Measurements from ENCODE around the gene SHTN1.

SHTN1 gene

DNA sequence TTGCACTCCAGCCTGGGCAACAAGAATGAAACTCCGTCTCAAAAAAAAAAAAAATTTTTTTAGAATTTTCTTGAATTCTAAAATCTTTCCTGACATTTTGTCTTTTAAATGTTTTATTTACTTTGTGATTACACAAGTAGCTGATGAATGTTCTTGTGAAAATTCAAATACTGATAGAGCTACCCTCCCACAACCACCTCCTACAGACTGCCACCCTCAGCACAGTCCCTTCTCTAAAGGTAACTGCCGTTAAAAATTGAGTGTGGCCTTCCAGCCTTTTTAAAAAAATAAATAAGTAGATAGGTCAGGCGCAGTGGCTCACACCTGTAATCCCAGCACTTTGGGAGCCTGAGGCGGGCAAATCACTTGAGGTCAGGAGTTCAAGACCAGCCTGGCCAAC lies 140.6 kb downstream of the SHTN1 start:
- ATAC-seq (ENCODE audit: low read depth), result no peak
- Mint-ChIP-seq H3K9me3 (no peaks in the 10 kb centered on the region), H3K4me1 (no peaks in the 10 kb centered on the region), H3K27me3 (peaks cover 11% of the 10 kb centered on the region), H3K36me3 (peaks cover 2% of the 10 kb centered on the region), H3K4me3 (no peak overlapping the region), H3K27ac (no peak overlapping the region)
- no peak for DNase-seq (ENCODE audit: low spot score in 2 of 2)

DNA sequence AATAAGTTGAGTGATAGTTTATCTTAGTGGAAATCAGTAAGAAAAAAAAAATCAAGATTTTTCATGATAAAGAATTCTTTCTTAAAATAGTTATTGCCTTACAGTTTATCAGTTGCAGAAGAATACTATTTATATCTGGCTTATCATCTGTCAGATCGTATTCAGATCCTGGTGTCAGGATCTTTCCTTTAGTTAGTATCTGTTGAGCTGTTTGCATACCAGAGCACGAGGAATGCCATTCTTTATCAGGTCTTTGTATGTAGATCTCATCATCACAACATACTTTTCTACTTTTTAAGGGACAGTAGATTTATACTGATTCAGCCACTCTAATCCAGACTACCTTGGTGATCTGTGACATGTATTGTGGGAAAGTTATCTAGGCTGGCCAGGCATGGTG lies 143.2 kb downstream of the SHTN1 start:
- H3K4me1 Mint-ChIP-seq, result no peaks in the 10 kb centered on the region
- no peak for DNase-seq (ENCODE audit: low spot score in 2 of 2)
- H3K9me3 Mint-ChIP-seq, result peaks cover 4% of the 10 kb centered on the region
- no peak overlapping the region for H3K27ac Mint-ChIP-seq
- no peak overlapping the region for H3K4me3 Mint-ChIP-seq
- H3K36me3 Mint-ChIP-seq, result peaks cover 5% of the 10 kb centered on the region
- ATAC-seq (ENCODE audit: low read depth), result no peak
- H3K27me3 Mint-ChIP-seq, result peaks cover 7% of the 10 kb centered on the region

DNA sequence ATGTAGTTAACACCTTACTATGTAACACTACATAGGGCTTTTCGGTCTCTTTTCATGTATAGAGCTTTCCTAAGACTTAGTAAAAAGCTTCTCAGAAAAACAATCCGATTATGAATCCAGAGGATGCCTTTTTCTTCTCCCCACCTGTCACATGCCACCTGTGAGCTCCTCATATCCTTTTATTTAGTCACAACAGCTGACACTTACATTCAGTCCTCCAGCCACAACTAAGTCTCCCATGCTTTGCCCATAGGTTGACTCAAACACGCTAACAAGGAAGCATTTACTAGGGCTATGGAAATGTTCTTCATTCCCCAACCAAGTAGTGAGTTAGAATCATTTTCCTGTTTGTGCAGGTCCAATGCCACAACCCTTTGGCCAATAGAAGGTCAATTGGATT lies 147.8 kb downstream of the SHTN1 start:
- Mint-ChIP-seq H3K27me3 (peaks cover 7% of the 10 kb centered on the region), H3K36me3 (peaks cover 5% of the 10 kb centered on the region), H3K27ac (no peak overlapping the region), H3K4me1 (no peaks in the 10 kb centered on the region), H3K4me3 (no peak overlapping the region), H3K9me3 (peaks cover 6% of the 10 kb centered on the region)
- no peak for DNase-seq (ENCODE audit: low spot score in 2 of 2)
- no peak for ATAC-seq (ENCODE audit: low read depth)

DNA sequence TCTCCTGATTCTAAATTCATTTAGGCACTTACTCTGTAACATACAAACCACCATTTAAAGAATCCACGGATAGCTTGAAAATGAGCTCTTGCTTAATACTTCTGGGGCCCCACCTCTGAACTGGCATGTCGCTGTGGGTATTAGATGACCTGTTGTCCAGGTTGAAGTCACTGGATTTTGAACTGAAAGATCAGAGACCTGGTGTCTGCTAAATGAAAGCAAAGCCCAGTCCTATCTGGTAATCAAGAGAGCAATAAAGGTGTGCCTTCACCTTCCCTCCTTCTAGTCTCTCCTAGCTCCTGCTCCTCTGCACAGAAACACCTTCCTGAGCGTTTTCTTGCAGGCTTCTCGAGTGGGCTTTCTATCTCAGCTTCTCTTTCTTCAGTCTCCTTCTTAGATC lies 151.3 kb downstream of the SHTN1 start:
- Mint-ChIP-seq H3K4me1 (peaks cover 8% of the 10 kb centered on the region), H3K4me3 (no peak overlapping the region), H3K27ac (no peak overlapping the region), H3K9me3 (peaks cover 6% of the 10 kb centered on the region), H3K36me3 (peaks cover 4% of the 10 kb centered on the region), H3K27me3 (no peaks in the 10 kb centered on the region)
- ATAC-seq (ENCODE audit: low read depth) (no peak), DNase-seq (ENCODE audit: low spot score in 2 of 2) (no peak)

DNA sequence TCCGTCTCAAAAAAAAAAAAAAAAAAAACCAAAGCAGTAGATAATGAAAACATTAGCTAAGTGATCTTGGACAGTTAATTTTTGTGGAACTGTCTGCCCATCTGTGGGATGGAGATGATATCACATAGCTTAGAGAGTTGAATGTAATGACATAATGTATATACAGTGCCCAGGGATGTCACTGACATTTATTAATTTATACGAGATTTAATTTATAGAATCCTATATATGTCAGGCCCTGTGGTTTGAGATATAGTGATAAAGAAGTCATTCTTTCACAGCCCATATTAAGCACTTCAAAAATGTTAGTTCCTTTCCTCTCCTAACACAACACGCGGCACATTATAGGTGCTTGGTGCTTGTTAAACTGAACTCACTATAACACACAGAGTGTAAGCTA lies 151.7 kb downstream of the SHTN1 start:
- no peak overlapping the region for H3K4me3 Mint-ChIP-seq
- DNase-seq (ENCODE audit: low spot score in 2 of 2) (no peak), ATAC-seq (ENCODE audit: low read depth) (no peak)
- H3K27ac Mint-ChIP-seq, result no peak overlapping the region
- H3K27me3 Mint-ChIP-seq, result no peaks in the 10 kb centered on the region
- H3K36me3 Mint-ChIP-seq, result peaks cover 4% of the 10 kb centered on the region
- peaks cover 12% of the 10 kb centered on the region for H3K4me1 Mint-ChIP-seq
- peaks cover 6% of the 10 kb centered on the region for H3K9me3 Mint-ChIP-seq

DNA sequence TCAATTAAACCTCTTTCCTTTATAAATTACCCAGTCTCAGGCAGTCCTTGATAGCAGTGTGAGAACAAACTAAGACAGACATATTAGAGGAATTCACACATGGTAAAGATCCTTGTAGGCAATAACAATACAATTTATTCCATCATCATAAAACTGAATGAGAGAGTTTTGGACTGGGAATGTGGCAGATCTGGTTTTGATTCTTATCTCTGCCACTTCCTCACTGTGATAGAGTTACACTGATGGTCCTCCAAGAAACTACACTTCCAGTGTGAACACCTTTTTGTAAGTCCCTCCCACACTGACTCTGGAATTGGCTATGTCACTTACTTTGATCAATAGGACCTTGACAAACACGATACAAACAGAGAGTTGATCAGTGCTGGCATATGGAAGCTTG lies 152.7 kb downstream of the SHTN1 start:
- Mint-ChIP-seq H3K36me3 (no peaks in the 10 kb centered on the region), H3K27ac (no peak overlapping the region), H3K9me3 (peaks cover 2% of the 10 kb centered on the region), H3K4me1 (peaks cover 22% of the 10 kb centered on the region), H3K4me3 (no peak overlapping the region), H3K27me3 (no peaks in the 10 kb centered on the region)
- ATAC-seq (ENCODE audit: low read depth), result no peak
- DNase-seq (ENCODE audit: low spot score in 2 of 2), result no peak

DNA sequence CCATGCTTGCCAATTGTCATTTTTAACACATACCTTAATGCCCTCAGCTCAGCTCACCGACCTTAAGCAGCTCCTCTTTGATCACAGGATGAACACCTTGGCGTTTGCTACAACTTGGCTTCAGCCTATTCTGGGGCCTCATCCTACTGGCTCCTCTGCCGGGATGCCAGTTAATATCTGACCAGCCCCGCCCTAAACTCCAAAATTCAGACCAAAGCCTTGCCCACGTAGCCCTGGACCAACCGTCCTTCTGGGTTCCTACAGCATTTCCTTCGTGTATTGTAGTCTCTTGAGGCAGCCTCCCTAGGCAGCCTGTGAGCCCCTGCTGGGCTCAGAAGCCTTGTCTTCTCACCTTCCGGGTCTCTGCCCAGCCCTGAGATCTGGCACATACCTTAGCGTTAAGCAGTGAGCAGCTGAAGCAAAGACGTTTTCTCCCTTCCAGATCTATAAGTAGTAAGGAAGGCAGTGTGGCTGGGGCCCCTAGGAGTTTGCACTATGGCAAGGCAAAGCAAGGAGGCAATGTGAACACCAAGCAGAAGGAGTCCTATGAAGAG lies 154.9 kb downstream of the SHTN1 start:
- peaks cover 2% of the 10 kb centered on the region for H3K36me3 Mint-ChIP-seq
- ATAC-seq (ENCODE audit: low read depth) (no peak), DNase-seq (ENCODE audit: low spot score in 2 of 2) (no peak)
- H3K4me1 Mint-ChIP-seq, result peaks cover 35% of the 10 kb centered on the region
- H3K27ac Mint-ChIP-seq, result peak overlapping the region; percentile 97
- H3K27me3 Mint-ChIP-seq, result no peaks in the 10 kb centered on the region
- peak overlapping the region; percentile 81 for H3K4me3 Mint-ChIP-seq
- H3K9me3 Mint-ChIP-seq, result no peaks in the 10 kb centered on the region

DNA sequence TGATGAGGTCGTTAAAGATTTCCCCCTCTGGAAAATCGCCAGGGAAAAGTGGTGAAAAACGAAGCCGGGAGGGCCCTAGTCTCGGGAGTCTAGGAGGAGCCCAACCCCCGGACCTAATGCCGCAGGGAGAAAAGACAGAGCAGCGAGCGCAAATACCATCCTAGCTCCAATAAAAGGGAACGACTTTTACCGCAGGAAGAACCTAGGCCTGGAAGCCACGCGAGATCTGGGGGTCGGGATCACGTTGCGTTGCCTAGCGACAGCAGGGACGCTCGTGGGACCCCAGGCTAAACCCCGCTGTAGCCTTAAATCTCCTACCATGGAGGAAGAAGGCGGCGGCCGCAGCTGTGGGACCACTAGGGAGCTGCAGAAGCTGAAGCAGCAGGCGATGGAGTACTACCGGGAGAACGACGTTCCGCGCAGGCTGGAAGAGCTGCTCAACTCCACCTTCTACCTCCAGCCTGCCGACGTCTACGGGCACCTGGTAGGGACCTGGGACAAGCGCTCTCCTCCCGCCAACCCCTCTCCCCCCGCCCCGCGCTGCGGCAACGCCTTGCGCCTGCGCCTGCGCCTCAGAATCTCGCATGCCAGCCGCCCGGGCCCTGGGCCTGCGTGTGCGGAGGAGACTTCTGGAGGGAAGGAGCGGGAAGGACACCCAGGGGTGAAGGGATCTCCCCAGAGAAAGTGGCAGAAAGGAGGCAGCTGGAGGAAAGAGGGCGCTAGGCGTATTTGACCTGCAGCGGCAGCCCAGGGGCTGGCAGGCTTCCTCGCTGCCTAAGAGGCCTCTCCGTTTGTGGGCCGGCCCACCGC lies 155.5 kb downstream of the SHTN1 start, which contains the start of gene ENO4:
Gene ENO4, plus strand, starts transcription at position 252 of the 810 bp plus-strand sequence. Its CDS starts 68 bp downstream, at position 320.
- peaks cover 36% of the 10 kb centered on the region for H3K4me1 Mint-ChIP-seq
- no peaks in the 10 kb centered on the region for H3K9me3 Mint-ChIP-seq
- peak; percentile 52 to 61 for DNase-seq (ENCODE audit: low spot score in 2 of 2)
- H3K4me3 Mint-ChIP-seq, result peak within 1 kb of the TSS; percentile 81
- H3K27me3 Mint-ChIP-seq, result no peaks in the 10 kb centered on the region
- peaks cover 2% of the 10 kb centered on the region for H3K36me3 Mint-ChIP-seq
- ATAC-seq (ENCODE audit: low read depth), result peak; percentile 40
- H3K27ac Mint-ChIP-seq, result peak within 1 kb of the TSS; percentile 97

DNA sequence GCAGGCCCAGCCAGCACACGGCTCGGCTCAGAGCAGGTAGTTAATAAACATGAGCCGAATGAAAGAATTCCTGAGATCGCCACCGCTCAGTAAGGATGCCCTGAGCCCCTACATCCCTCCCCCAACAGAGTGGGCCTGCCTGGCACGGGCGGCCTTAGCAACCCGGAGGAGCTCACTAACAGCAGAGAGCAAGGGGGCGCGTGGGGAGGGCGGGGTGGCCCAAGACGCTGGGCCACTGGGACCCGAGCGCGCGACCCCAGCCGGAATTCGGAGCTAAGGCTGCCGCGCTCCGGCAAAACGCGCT lies 156.1 kb downstream of the SHTN1 start:
- no peaks in the 10 kb centered on the region for H3K27me3 Mint-ChIP-seq
- H3K36me3 Mint-ChIP-seq, result peaks cover 2% of the 10 kb centered on the region
- peak overlapping the region; percentile 97 for H3K27ac Mint-ChIP-seq
- peaks cover 36% of the 10 kb centered on the region for H3K4me1 Mint-ChIP-seq
- peak in 1 of 2 donors; percentile 2 for DNase-seq (ENCODE audit: low spot score in 2 of 2)
- H3K4me3 Mint-ChIP-seq, result peak overlapping the region; percentile 81
- peak; percentile 7 for ATAC-seq (ENCODE audit: low read depth)
- H3K9me3 Mint-ChIP-seq, result no peaks in the 10 kb centered on the region

DNA sequence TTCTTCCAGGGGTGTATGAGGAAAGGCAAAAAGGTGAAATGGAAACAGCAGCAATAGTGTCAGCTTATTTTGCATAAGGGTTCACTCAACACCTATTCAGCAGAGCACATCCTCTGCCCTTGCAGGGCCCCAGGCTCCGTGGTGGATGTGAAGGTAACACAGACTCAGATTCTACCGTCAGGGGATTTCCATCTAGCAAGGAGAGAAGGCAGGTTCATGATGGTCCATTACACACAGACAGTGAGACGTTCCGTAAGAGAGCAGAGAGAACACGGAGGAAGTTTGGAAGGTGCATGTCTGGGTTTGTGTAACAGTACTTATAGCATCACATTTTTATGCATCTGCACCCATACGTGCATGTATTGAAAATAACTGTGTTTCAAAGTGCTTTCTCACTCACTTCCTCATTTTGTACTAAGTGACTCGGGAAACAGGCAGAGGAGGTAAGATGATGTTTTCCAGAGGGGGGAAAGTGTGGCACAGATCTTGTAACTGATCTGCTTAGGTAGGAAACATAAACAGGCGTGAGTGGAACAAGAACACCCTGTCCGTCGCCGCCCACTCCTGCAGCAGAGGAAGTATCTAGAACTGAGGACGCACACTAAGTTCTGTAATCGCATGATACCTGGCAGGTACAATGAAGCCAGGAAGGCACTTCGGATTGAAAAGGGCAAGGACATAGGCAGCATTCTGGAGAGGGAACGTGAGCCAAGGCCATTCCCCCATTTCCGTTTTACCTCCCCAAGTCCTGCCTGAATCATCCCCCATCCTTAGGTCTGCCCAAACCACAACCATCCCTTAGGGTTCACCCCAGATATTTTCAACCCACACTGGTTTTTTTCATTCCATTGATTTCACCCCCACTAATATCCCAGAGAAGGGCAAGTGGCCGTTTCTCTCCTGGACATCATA lies 156.7 kb downstream of the SHTN1 start:
- DNase-seq (ENCODE audit: low spot score in 2 of 2), result peak; percentile 53 to 71
- ATAC-seq (ENCODE audit: low read depth), result peak; percentile 85
- peaks cover 2% of the 10 kb centered on the region for H3K36me3 Mint-ChIP-seq
- H3K4me3 Mint-ChIP-seq, result peak overlapping the region; percentile 81
- H3K4me1 Mint-ChIP-seq, result peaks cover 36% of the 10 kb centered on the region
- peak overlapping the region; percentile 97 for H3K27ac Mint-ChIP-seq
- no peaks in the 10 kb centered on the region for H3K27me3 Mint-ChIP-seq
- H3K9me3 Mint-ChIP-seq, result no peaks in the 10 kb centered on the region

DNA sequence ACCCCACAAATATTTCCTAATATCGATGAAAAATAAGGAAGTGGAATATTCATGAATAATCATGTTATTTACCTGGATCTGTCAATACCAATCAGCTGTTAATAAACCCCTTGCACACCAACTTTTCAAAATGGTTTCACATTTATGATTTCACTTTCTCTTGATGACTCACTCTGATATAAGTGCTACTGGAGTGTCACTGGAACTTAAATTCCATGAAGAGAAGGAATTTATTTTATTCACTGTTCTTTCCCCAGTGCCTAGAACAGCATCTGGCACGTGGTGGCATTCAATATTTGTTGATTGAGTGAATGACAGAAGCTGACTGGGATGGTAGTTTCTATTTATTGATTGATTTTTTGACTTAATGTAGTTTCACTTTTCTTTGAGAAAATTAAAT lies 159.2 kb downstream of the SHTN1 start:
- Mint-ChIP-seq H3K36me3 (peaks cover 2% of the 10 kb centered on the region), H3K27me3 (no peaks in the 10 kb centered on the region), H3K4me1 (peaks cover 38% of the 10 kb centered on the region), H3K9me3 (peaks cover 1% of the 10 kb centered on the region), H3K27ac (peak overlapping the region; percentile 38), H3K4me3 (peak overlapping the region; percentile 35)
- DNase-seq (ENCODE audit: low spot score in 2 of 2) (no peak), ATAC-seq (ENCODE audit: low read depth) (no peak)

DNA sequence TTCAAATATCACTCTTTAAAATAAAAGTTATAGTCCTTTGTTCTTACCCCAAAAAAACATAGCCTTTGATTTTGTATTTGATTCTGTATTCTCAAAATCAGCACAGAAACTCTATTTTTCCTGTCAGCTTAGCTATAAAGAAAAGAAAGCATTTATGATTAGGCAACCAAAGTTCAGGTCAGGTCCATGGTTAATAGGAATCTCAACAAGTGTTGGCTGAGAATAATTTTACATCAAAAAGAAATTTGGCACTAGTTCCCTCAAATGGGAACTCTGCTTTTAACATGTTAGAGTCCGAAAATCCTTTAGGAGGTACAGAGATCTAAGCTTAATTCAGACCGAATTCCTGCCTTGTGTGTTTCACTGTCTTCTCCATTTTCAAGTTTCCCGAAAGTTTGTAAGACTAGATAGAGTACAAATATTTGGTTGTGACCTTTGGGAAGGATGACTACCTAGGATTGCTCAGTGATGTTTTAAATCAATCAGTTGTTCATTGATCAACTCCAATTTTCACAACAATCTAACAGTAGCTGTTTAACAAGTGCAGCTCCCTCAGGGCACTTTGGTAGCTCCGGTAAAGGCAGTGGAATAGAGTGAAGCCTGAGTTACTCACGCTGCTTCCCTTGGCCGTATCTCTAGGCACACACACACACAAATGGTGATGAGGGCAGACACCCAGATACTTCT lies 164.5 kb downstream of the SHTN1 start:
- Mint-ChIP-seq H3K27ac (peak overlapping the region; percentile 4), H3K4me3 (no peak overlapping the region), H3K27me3 (no peaks in the 10 kb centered on the region), H3K9me3 (peaks cover 1% of the 10 kb centered on the region), H3K36me3 (no peaks in the 10 kb centered on the region), H3K4me1 (peaks cover 12% of the 10 kb centered on the region)
- DNase-seq (ENCODE audit: low spot score in 2 of 2), result no peak
- ATAC-seq (ENCODE audit: low read depth), result no peak

DNA sequence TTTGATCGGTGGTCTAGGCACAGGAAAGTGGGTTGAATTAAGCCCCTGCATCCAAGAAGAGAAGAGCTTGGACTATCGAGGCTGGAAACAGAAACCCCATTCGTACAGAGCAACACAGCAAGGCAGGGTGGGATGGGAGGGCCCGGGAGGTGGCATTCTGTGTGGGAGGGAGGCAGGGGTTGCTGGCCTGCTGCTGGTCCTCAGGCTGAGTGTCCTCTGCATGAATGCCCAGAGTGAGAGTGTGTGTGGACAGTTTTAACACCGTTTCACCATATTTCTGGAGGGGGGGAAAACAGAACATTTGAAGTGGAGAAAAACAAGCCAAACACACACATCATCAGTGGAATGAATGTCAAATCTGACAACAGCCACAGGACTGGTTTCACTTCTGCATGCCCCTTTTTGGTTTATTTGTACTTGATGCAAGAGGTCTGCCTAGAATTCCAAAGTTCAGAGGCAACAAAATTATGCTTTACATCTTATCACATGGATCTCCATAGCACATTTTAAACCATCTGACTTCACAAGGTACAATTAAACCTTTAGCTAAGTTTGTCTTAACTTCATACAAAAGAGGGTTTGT lies 166.8 kb downstream of the SHTN1 start:
- Mint-ChIP-seq H3K4me1 (peaks cover 8% of the 10 kb centered on the region), H3K9me3 (peaks cover 1% of the 10 kb centered on the region), H3K27me3 (no peaks in the 10 kb centered on the region), H3K36me3 (peaks cover 3% of the 10 kb centered on the region), H3K27ac (no peak overlapping the region), H3K4me3 (peak overlapping the region; percentile 44)
- peak; percentile 92 for ATAC-seq (ENCODE audit: low read depth)
- DNase-seq (ENCODE audit: low spot score in 2 of 2), result peak in 1 of 2 donors; percentile 13

Measured in memory B cell (primary cell).